ENCODE data around the gene SNCA. TPM values are rescaled to one million over a fixed set of nuclear protein-coding genes. Genes with fewer than 3 reads are reported as not detected.

Gene SNCA
- total RNA-seq, 4 donors from 2014 or later: 2.2 to 7.8 (median 4.0) TPM

- Histone ChIP-seq H3K9me3 (no peaks in the 10 kb centered on the region), H3K27me3 (no peaks in the 10 kb centered on the region), H3K36me3 (no peaks in the 10 kb centered on the region), H3K27ac (no peak overlapping the region), H3K4me1 (no peaks in the 10 kb centered on the region), H3K4me3 (no peak overlapping the region)
- no peak for TF ChIP-seq POLR2A (IDR thresholded peaks at IDR 0.05)
- no peak for TF ChIP-seq EP300 (IDR thresholded peaks at IDR 0.05; ENCODE audit: low read depth)
- no peak for TF ChIP-seq POLR2AphosphoS5 (IDR thresholded peaks at IDR 0.05)
- TF ChIP-seq, protein P1, sequence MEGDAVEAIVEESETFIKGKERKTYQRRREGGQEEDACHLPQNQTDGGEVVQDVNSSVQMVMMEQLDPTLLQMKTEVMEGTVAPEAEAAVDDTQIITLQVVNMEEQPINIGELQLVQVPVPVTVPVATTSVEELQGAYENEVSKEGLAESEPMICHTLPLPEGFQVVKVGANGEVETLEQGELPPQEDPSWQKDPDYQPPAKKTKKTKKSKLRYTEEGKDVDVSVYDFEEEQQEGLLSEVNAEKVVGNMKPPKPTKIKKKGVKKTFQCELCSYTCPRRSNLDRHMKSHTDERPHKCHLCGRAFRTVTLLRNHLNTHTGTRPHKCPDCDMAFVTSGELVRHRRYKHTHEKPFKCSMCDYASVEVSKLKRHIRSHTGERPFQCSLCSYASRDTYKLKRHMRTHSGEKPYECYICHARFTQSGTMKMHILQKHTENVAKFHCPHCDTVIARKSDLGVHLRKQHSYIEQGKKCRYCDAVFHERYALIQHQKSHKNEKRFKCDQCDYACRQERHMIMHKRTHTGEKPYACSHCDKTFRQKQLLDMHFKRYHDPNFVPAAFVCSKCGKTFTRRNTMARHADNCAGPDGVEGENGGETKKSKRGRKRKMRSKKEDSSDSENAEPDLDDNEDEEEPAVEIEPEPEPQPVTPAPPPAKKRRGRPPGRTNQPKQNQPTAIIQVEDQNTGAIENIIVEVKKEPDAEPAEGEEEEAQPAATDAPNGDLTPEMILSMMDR (IDR thresholded peaks at IDR 0.05): no peak
- intact Hi-C loops (cut with DNase I; ENCODE audit: low total_unique reads) (no loop called here), in situ Hi-C loops (cut with MboI; ENCODE audit: low pct_ligation_motif_present in 1 of 4, low pct_unique_long_range_greater_than_20kb in 1 of 4, low sequenced_read_pairs in 3 of 4) (no loop called here)
- DNase-seq: no peak
- 88 to 100% methylated on average over 1 to 3 of the region's 3 CpGs for WGBS, 2 donors (ENCODE audit: low coverage in 1 of 2)
Measured at GRCh38 chr4:89814362-89814761, 22.6 kb downstream of the SNCA start.

DNA sequence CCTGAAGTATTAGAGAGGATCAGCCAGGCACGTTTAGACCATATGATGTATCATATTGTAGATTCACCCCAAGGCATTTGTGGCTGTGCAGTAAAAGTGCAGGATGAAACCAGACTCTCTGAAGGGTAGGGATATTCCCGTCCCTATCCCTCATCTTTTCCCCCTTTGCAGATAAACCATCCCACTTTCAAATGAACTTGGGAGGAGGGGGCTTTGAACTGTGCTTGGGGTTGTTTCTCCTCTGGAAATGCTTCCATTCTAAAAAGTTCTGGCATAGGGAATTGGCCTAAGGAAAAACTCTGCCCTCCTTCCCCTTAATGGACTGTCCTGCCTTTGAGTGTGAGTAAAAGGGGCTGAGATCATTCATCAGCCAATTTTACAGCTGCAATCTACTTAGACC, 23.8 kb downstream of the SNCA start:
- H3K9me3 ChIP-seq: no peaks in the 10 kb centered on the region
- H3K4me3 ChIP-seq: no peak overlapping the region
- in situ Hi-C loops (cut with MboI; ENCODE audit: low pct_ligation_motif_present in 1 of 4, low pct_unique_long_range_greater_than_20kb in 1 of 4, low sequenced_read_pairs in 3 of 4): no loop called here
- H3K36me3 ChIP-seq: no peaks in the 10 kb centered on the region
- intact Hi-C loops (cut with DNase I; ENCODE audit: low total_unique reads): no loop called here
- H3K4me1 ChIP-seq: no peaks in the 10 kb centered on the region
- H3K27me3 ChIP-seq: no peaks in the 10 kb centered on the region
- no peak overlapping the region for H3K27ac ChIP-seq
- TF ChIP-seq POLR2AphosphoS5 (IDR thresholded peaks at IDR 0.05) (no peak), POLR2A (IDR thresholded peaks at IDR 0.05) (no peak), EP300 (IDR thresholded peaks at IDR 0.05; ENCODE audit: low read depth) (no peak)
- TF ChIP-seq, protein P1 (IDR thresholded peaks at IDR 0.05): no peak
- no peak for DNase-seq
- WGBS, 2 donors (ENCODE audit: low coverage in 1 of 2): 58 to 88% methylated on average over 1 to 2 of the region's 2 CpGs

GRCh38 chr4:89807441-89808140, 29.4 kb downstream of the SNCA start:
- 78 to 87% methylated on average over 6 of the region's 6 CpGs for WGBS, 2 donors (ENCODE audit: low coverage in 1 of 2)
- Histone ChIP-seq H3K4me1 (no peaks in the 10 kb centered on the region), H3K4me3 (no peak overlapping the region), H3K36me3 (no peaks in the 10 kb centered on the region), H3K27me3 (no peaks in the 10 kb centered on the region), H3K27ac (no peak overlapping the region), H3K9me3 (no peaks in the 10 kb centered on the region)
- DNase-seq: no peak
- TF ChIP-seq POLR2A (IDR thresholded peaks at IDR 0.05) (no peak), POLR2AphosphoS5 (IDR thresholded peaks at IDR 0.05) (no peak), EP300 (IDR thresholded peaks at IDR 0.05; ENCODE audit: low read depth) (no peak)
- TF ChIP-seq, protein P1 (IDR thresholded peaks at IDR 0.05): no peak
- in situ Hi-C loops (cut with MboI; ENCODE audit: low pct_ligation_motif_present in 1 of 4, low pct_unique_long_range_greater_than_20kb in 1 of 4, low sequenced_read_pairs in 3 of 4) (no loop called here), intact Hi-C loops (cut with DNase I; ENCODE audit: low total_unique reads) (no loop called here)

DNA sequence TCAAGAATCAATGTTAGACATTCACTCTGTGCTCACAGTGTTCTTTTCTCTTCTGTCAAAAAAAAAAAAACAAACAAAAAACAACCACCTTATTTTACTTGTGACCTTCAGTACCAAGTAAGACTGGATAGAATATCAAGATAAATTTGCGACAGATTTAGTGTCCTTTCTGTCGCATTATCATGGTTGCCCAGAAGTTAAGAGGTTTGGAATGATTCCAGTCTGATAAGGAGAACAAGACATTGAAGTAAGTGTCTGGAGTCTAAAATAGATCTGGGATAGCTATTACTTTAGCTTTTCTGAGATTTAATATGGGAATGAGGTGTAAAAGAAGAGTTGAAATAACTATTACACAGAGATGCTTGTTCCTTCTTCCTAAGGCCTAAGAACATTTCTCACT, 31.7 kb downstream of the SNCA start:
- no peak for DNase-seq
- Histone ChIP-seq H3K4me1 (no peaks in the 10 kb centered on the region), H3K9me3 (no peaks in the 10 kb centered on the region), H3K27me3 (no peaks in the 10 kb centered on the region), H3K36me3 (no peaks in the 10 kb centered on the region), H3K27ac (no peak overlapping the region), H3K4me3 (no peak overlapping the region)
- TF ChIP-seq EP300 (IDR thresholded peaks at IDR 0.05; ENCODE audit: low read depth): no peak
- TF ChIP-seq, protein P1 (IDR thresholded peaks at IDR 0.05): no peak
- intact Hi-C loops (cut with DNase I; ENCODE audit: low total_unique reads) (no loop called here), in situ Hi-C loops (cut with MboI; ENCODE audit: low pct_ligation_motif_present in 1 of 4, low pct_unique_long_range_greater_than_20kb in 1 of 4, low sequenced_read_pairs in 3 of 4) (no loop called here)
- WGBS, 2 donors (ENCODE audit: low coverage in 1 of 2): 79 to 87% methylated on average over 2 of the region's 2 CpGs

All from transverse colon (tissue), 4 donors.